ENCODE measurements around the gene DENND1A. TPM values are rescaled to one million over a fixed set of nuclear protein-coding genes. Genes with fewer than 3 reads are reported as not detected.
A peak's percentile ranks its signal among the peaks of the same experiment; 100 is the strongest.

The DENND1A gene
- total and polyA plus RNA-seq, 2 experiments from 2014 or later, result 13.1 to 28.7 TPM

DNA sequence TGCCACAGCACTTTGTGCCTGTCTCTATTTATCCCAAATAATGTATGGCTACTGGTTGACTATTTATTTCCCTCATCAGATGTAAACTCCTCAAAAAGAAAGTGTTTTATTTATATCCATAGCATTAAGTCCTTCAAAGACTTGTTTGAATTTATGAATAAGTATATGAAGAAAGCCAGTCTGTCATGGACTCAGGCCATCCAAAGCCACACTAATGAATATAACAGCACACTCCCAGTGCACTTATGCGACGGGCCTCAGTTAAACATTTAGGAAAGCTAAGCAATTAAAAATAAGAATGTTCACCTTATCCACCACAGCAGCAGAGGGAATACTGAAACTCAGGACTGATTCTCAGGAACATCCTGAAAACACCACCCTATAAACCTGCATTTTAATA lies 77.5 kb downstream of the DENND1A start (continued):
- no peak for TF ChIP-seq ZNF114 (CRISPR knock-in tag; IDR thresholded peaks at IDR 0.05)

DNA sequence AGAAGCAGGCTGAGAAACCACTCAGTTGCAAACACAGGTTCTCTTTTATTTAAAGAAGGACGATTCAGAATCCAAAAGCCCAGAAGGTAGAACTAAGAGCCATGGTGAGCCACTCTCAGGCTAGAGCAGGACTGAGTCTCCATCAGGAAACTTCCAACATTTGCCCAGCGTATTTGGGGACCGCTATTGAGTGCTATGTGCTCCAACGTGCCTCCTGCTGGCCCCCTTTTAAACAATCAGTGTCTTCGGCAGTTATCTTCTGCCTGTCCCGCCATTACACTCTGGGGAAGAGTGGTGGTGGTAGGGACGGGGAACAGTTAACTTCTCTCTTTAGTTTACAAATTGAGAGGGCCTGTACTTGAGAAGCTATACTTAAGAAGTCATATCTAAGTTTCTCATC lies 78.1 kb downstream of the DENND1A start:
- H3K27me3 ChIP-seq (ENCODE audit: insufficient read depth), result no peaks in the 10 kb centered on the region
- DNase-seq (ENCODE audit: low spot score), result peak; percentile 62
- H3K27me3 Mint-ChIP-seq (ENCODE audit: insufficient read depth, low read depth, poor library complexity), result peaks cover 6% of the 10 kb centered on the region

More for the DNA sequence above, 78.1 kb downstream of the DENND1A start:
- no peak overlapping the region for H3K27ac Mint-ChIP-seq
- H3K4me3 Mint-ChIP-seq, result no peak overlapping the region
- Histone ChIP-seq H3K9me2 (ENCODE audit: insufficient read depth) (no peaks in the 10 kb centered on the region), H3K79me2 (replicated peaks; ENCODE audit: insufficient read depth) (peaks cover 16% of the 10 kb centered on the region), H3K4me3 (no peak overlapping the region), H3K4me2 (peak overlapping the region; percentile 49; the same call in 1 of the 2 replicates), H3K27ac (ENCODE audit: low read depth) (no peak overlapping the region), H2AFZ (no peak overlapping the region), H3K36me3 (ENCODE audit: insufficient read depth) (peaks cover 8% of the 10 kb centered on the region), H4K20me1 (replicated peaks; ENCODE audit: insufficient read depth) (no peaks in the 10 kb centered on the region), H3F3A (replicated peaks; ENCODE audit: low read depth) (peaks cover 3% of the 10 kb centered on the region; the same call in 1 of the 2 replicates), H3K4me1 (ENCODE audit: insufficient read depth) (peaks cover 27% of the 10 kb centered on the region)
- TF ChIP-seq NANOG (IDR thresholded peaks at IDR 0.05; ENCODE audit: borderline replicate concordance) (no peak), ZNF114 (CRISPR knock-in tag; IDR thresholded peaks at IDR 0.05) (peak; percentile 56; the same call in 1 of the 2 replicates), STAT1 (IDR thresholded peaks at IDR 0.05; ENCODE audit: unreplicated experiment) (no peak), EZH2phosphoT487 (IDR thresholded peaks at IDR 0.05; ENCODE audit: unreplicated experiment) (no peak), ZNF331 (CRISPR knock-in tag; IDR thresholded peaks at IDR 0.05; ENCODE audit: low read depth) (no peak), CREB1 (CRISPR knock-in tag; IDR thresholded peaks at IDR 0.05; ENCODE audit: low read depth) (no peak), POLR2AphosphoS5 (IDR thresholded peaks at IDR 0.05; ENCODE audit: low read depth) (no peak)
- TF ChIP-seq, protein P1, sequence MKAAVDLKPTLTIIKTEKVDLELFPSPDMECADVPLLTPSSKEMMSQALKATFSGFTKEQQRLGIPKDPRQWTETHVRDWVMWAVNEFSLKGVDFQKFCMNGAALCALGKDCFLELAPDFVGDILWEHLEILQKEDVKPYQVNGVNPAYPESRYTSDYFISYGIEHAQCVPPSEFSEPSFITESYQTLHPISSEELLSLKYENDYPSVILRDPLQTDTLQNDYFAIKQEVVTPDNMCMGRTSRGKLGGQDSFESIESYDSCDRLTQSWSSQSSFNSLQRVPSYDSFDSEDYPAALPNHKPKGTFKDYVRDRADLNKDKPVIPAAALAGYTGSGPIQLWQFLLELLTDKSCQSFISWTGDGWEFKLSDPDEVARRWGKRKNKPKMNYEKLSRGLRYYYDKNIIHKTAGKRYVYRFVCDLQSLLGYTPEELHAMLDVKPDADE (IDR thresholded peaks at IDR 0.05), result no peak
- TF ChIP-seq, protein P2, sequence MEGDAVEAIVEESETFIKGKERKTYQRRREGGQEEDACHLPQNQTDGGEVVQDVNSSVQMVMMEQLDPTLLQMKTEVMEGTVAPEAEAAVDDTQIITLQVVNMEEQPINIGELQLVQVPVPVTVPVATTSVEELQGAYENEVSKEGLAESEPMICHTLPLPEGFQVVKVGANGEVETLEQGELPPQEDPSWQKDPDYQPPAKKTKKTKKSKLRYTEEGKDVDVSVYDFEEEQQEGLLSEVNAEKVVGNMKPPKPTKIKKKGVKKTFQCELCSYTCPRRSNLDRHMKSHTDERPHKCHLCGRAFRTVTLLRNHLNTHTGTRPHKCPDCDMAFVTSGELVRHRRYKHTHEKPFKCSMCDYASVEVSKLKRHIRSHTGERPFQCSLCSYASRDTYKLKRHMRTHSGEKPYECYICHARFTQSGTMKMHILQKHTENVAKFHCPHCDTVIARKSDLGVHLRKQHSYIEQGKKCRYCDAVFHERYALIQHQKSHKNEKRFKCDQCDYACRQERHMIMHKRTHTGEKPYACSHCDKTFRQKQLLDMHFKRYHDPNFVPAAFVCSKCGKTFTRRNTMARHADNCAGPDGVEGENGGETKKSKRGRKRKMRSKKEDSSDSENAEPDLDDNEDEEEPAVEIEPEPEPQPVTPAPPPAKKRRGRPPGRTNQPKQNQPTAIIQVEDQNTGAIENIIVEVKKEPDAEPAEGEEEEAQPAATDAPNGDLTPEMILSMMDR (conservative IDR thresholded peaks at IDR 0.05; ENCODE audit: low read depth in 2 of 2), result peak; percentile 27 to 44; a peak in 3 of 4 replicates
- TF ChIP-seq, protein P3, sequence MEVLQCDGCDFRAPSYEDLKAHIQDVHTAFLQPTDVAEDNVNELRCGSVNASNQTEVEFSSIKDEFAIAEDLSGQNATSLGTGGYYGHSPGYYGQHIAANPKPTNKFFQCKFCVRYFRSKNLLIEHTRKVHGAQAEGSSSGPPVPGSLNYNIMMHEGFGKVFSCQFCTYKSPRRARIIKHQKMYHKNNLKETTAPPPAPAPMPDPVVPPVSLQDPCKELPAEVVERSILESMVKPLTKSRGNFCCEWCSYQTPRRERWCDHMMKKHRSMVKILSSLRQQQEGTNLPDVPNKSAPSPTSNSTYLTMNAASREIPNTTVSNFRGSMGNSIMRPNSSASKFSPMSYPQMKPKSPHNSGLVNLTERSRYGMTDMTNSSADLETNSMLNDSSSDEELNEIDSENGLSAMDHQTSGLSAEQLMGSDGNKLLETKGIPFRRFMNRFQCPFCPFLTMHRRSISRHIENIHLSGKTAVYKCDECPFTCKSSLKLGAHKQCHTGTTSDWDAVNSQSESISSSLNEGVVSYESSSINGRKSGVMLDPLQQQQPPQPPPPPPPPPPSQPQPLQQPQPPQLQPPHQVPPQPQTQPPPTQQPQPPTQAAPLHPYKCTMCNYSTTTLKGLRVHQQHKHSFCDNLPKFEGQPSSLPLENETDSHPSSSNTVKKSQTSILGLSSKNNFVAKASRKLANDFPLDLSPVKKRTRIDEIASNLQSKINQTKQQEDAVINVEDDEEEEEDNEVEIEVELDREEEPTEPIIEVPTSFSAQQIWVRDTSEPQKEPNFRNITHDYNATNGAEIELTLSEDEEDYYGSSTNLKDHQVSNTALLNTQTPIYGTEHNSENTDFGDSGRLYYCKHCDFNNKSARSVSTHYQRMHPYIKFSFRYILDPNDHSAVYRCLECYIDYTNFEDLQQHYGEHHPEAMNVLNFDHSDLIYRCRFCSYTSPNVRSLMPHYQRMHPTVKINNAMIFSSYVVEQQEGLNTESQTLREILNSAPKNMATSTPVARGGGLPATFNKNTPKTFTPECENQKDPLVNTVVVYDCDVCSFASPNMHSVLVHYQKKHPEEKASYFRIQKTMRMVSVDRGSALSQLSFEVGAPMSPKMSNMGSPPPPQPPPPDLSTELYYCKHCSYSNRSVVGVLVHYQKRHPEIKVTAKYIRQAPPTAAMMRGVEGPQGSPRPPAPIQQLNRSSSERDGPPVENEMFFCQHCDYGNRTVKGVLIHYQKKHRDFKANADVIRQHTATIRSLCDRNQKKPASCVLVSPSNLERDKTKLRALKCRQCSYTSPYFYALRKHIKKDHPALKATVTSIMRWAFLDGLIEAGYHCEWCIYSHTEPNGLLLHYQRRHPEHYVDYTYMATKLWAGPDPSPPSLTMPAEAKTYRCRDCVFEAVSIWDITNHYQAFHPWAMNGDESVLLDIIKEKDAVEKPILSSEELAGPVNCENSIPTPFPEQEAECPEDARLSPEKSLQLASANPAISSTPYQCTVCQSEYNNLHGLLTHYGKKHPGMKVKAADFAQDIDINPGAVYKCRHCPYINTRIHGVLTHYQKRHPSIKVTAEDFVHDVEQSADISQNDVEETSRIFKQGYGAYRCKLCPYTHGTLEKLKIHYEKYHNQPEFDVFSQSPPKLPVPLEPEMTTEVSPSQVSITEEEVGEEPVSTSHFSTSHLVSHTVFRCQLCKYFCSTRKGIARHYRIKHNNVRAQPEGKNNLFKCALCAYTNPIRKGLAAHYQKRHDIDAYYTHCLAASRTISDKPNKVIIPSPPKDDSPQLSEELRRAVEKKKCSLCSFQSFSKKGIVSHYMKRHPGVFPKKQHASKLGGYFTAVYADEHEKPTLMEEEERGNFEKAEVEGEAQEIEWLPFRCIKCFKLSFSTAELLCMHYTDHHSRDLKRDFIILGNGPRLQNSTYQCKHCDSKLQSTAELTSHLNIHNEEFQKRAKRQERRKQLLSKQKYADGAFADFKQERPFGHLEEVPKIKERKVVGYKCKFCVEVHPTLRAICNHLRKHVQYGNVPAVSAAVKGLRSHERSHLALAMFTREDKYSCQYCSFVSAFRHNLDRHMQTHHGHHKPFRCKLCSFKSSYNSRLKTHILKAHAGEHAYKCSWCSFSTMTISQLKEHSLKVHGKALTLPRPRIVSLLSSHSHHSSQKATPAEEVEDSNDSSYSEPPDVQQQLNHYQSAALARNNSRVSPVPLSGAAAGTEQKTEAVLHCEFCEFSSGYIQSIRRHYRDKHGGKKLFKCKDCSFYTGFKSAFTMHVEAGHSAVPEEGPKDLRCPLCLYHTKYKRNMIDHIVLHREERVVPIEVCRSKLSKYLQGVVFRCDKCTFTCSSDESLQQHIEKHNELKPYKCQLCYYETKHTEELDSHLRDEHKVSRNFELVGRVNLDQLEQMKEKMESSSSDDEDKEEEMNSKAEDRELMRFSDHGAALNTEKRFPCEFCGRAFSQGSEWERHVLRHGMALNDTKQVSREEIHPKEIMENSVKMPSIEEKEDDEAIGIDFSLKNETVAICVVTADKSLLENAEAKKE (CRISPR knock-in tag; IDR thresholded peaks at IDR 0.05), result peak; percentile 3
- ATAC-seq, result peak; percentile 97
- H3K9me3 Mint-ChIP-seq, result peaks cover 16% of the 10 kb centered on the region
- peaks cover 34% of the 10 kb centered on the region for H3K36me3 Mint-ChIP-seq (ENCODE audit: low read depth)
- peaks cover 16% of the 10 kb centered on the region for H3K4me1 Mint-ChIP-seq
